Muscle layer of duodenum (tissue), 2 donors: ENCODE measurements around the gene GRIK5.
"Not testable (repeated sequence)": the region's sequence is repeated elsewhere in the genome, so short reads cannot be mapped to it uniquely, and the experiment has no call there.

Experiments used
- H3K27ac ChIP-seq: one replicate; pipeline ENCODE4 v1.7.0; 2013; ENCODE audit warnings: mild to moderate bottlenecking, low read length
- H3K27me3 ChIP-seq: one replicate; pipeline ENCODE4 v1.7.0; 2013; ENCODE audit warnings: low read depth, mild to moderate bottlenecking, control low read depth, low read length
- H3K36me3 ChIP-seq, 2 donors: one replicate each; pipeline ENCODE4 v1.7.0; 2013; ENCODE audit warnings: low read length in 2 of 2, control low read depth in 1 of 2, mild to moderate bottlenecking in 1 of 2; ENCODE audit not compliant: insufficient read depth in 2 of 2, control insufficient read depth in 1 of 2
- H3K4me1 ChIP-seq, 2 donors: one replicate each; pipeline ENCODE4 v1.7.0; 2013; ENCODE audit warnings: low read length in 2 of 2, mild to moderate bottlenecking in 2 of 2, control low read depth in 1 of 2, moderate library complexity in 1 of 2; ENCODE audit not compliant: insufficient read depth in 2 of 2, control insufficient read depth in 1 of 2
- H3K4me3 ChIP-seq, 2 donors: one replicate each; pipeline ENCODE4 v1.7.0; 2013; ENCODE audit warnings: low read length in 2 of 2, low read depth in 1 of 2, mild to moderate bottlenecking in 1 of 2
- H3K9me3 ChIP-seq, 2 donors: one replicate each; pipeline ENCODE4 v1.7.0; 2013; ENCODE audit warnings: low read length in 2 of 2, control low read depth in 1 of 2, mild to moderate bottlenecking in 1 of 2; ENCODE audit not compliant: control insufficient read depth in 1 of 2
- donor health status: healthy.

The GRIK5 gene

GRCh38 chr19:42059196-42059595 is 10.8 kb downstream of the GRIK5 start:
- Histone ChIP-seq H3K4me1 (no peaks in the 10 kb centered on the region), H3K36me3 (peaks cover 4 to 56% of the 10 kb centered on the region in 2 donors), H3K4me3 (no peak overlapping the region), H3K27me3 (no peaks in the 10 kb centered on the region), H3K9me3 (no peaks in the 10 kb centered on the region), H3K27ac (no peak overlapping the region)

GRCh38 chr19:42057846-42058245 is 12.2 kb downstream of the GRIK5 start:
- H3K9me3 ChIP-seq = no peaks in the 10 kb centered on the region
- no peak overlapping the region for H3K27ac ChIP-seq
- H3K36me3 ChIP-seq = peaks cover 4 to 69% of the 10 kb centered on the region in 2 donors
- H3K27me3 ChIP-seq = no peaks in the 10 kb centered on the region
- no peaks in the 10 kb centered on the region for H3K4me1 ChIP-seq
- no peak overlapping the region for H3K4me3 ChIP-seq

- H3K9me3 ChIP-seq = no peaks in the 10 kb centered on the region
- no peak overlapping the region for H3K27ac ChIP-seq
- no peak overlapping the region for H3K4me3 ChIP-seq
- no peaks in the 10 kb centered on the region for H3K27me3 ChIP-seq
- no peaks in the 10 kb centered on the region for H3K4me1 ChIP-seq
- H3K36me3 ChIP-seq = peaks cover 4 to 60% of the 10 kb centered on the region in 2 donors
Measured at GRCh38 chr19:42054205-42054604, 15.8 kb downstream of the GRIK5 start.

- Histone ChIP-seq H3K27me3 (no peaks in the 10 kb centered on the region), H3K36me3 (peaks cover 4 to 54% of the 10 kb centered on the region in 2 donors), H3K4me3 (no peak overlapping the region), H3K27ac (no peak overlapping the region), H3K4me1 (no peaks in the 10 kb centered on the region), H3K9me3 (no peaks in the 10 kb centered on the region)
Measured at GRCh38 chr19:42053037-42053935, 16.7 kb downstream of the GRIK5 start.

GRCh38 chr19:42052241-42052863 is 17.7 kb downstream of the GRIK5 start:
- H3K36me3 ChIP-seq = peaks cover 4 to 54% of the 10 kb centered on the region in 2 donors
- no peak overlapping the region for H3K4me3 ChIP-seq
- H3K27me3 ChIP-seq = no peaks in the 10 kb centered on the region
- H3K4me1 ChIP-seq = no peaks in the 10 kb centered on the region
- no peaks in the 10 kb centered on the region for H3K9me3 ChIP-seq
- H3K27ac ChIP-seq = no peak overlapping the region

GRCh38 chr19:42051166-42052115 is 18.6 kb downstream of the GRIK5 start:
- Histone ChIP-seq H3K4me1 (no peaks in the 10 kb centered on the region), H3K27me3 (no peaks in the 10 kb centered on the region), H3K9me3 (no peaks in the 10 kb centered on the region), H3K27ac (no peak overlapping the region), H3K36me3 (peaks cover 2 to 46% of the 10 kb centered on the region in 2 donors), H3K4me3 (no peak overlapping the region)

- Histone ChIP-seq H3K36me3 (peaks cover 0 to 45% of the 10 kb centered on the region in 2 donors), H3K4me3 (peak overlapping the region in 1 of 2 donors; percentile 55), H3K4me1 (no peaks in the 10 kb centered on the region), H3K27me3 (no peaks in the 10 kb centered on the region), H3K9me3 (no peaks in the 10 kb centered on the region), H3K27ac (no peak overlapping the region)
Measured at GRCh38 chr19:42048992-42049391, 21.0 kb downstream of the GRIK5 start.

GRCh38 chr19:42045575-42045974 is 24.4 kb downstream of the GRIK5 start:
- Histone ChIP-seq H3K9me3 (no peaks in the 10 kb centered on the region), H3K27ac (no peak overlapping the region), H3K36me3 (peaks cover 0 to 42% of the 10 kb centered on the region in 2 donors), H3K4me1 (no peaks in the 10 kb centered on the region), H3K4me3 (no peak overlapping the region), H3K27me3 (no peaks in the 10 kb centered on the region)

GRCh38 chr19:42042455-42043170 is 27.4 kb downstream of the GRIK5 start:
- H3K27me3 ChIP-seq = no peaks in the 10 kb centered on the region
- no peak overlapping the region for H3K27ac ChIP-seq
- H3K36me3 ChIP-seq = peaks cover 0 to 55% of the 10 kb centered on the region in 2 donors
- H3K4me1 ChIP-seq = no peaks in the 10 kb centered on the region
- H3K4me3 ChIP-seq = no peak overlapping the region
- no peaks in the 10 kb centered on the region for H3K9me3 ChIP-seq

- H3K27me3 ChIP-seq, H3K27ac ChIP-seq, H3K4me3 ChIP-seq, H3K4me1 ChIP-seq, H3K9me3 ChIP-seq: not testable (repeated sequence)
- H3K36me3 ChIP-seq = peaks cover 0 to 52% of the 10 kb centered on the region in 2 donors
Measured at GRCh38 chr19:42040491-42040890, 29.5 kb downstream of the GRIK5 start.
